HepG2 (cell line): ENCODE measurements around the gene ERLIN1. TPM values are rescaled to one million over a fixed set of nuclear protein-coding genes. Genes with fewer than 3 reads are reported as not detected.

Experiments
- BRCA1 ChIP-seq: sonication (generic); formaldehyde crosslinking; IDR thresholded peaks from 2 replicates; pipeline ENCODE4 v1.4.0; 2020; ENCODE audit warnings: missing genetic modification reagents
- CC2D1A ChIP-seq: sonication (generic); formaldehyde crosslinking; IDR thresholded peaks from 2 replicates; pipeline ENCODE4 v1.8.1; 2023; ENCODE audit warnings: mild to moderate bottlenecking, missing genetic modification reagents
- DNMT3B ChIP-seq: conservative IDR thresholded peaks from 2 replicates; pipeline ENCODE4 v1.6.1; 2016; ENCODE audit warnings: missing biosample characterization, control low read depth
- ELF3 ChIP-seq: IDR thresholded peaks from 2 replicates; pipeline ENCODE4 v1.6.1; 2016; ENCODE audit warnings: missing genetic modification reagents, missing compliant biosample characterization
- EP300 ChIP-seq, 3 experiments: sonication (generic) in 1 of 3; formaldehyde crosslinking in 1 of 3; IDR thresholded peaks; 2 replicates each; pipeline versions ENCODE4 v1.5.1 to v1.6.1; 2011 to 2020; ENCODE audit warnings: low read depth in 2 of 3, low read length in 2 of 3, borderline replicate concordance in 1 of 3, improper control_type of control experiment in 1 of 3, mild to moderate bottlenecking in 1 of 3, missing genetic modification reagents in 1 of 3, moderate library complexity in 1 of 3
- ETV5 ChIP-seq: IDR thresholded peaks from 2 replicates; pipeline ENCODE4 v1.6.1; 2018; ENCODE audit warnings: missing biosample characterization, missing genetic modification reagents, inconsistent platforms, borderline replicate concordance
- HNRNPUL1 ChIP-seq: fragments of 200-400 bp; formaldehyde crosslinking; IDR thresholded peaks from 2 replicates; pipeline ENCODE4 v1.6.1; 2017; ENCODE audit warnings: low read depth, mild to moderate bottlenecking, low read length, moderate library complexity
- PPARG ChIP-seq: conservative IDR thresholded peaks from 2 replicates; pipeline ENCODE4 v1.6.1; 2016; ENCODE audit warnings: missing biosample characterization, missing genetic modification reagents
- PRMT3 ChIP-seq: sonication (generic); formaldehyde crosslinking; IDR thresholded peaks from 2 replicates; pipeline ENCODE4 v1.8.1; 2022; ENCODE audit warnings: low read depth, mild to moderate bottlenecking, moderate library complexity, missing genetic modification reagents, borderline replicate concordance
- RARA ChIP-seq: IDR thresholded peaks from 2 replicates; pipeline ENCODE4 v1.6.1; 2016; ENCODE audit warnings: missing genetic modification reagents, missing compliant biosample characterization
- RORA ChIP-seq: sonication (generic); formaldehyde crosslinking; IDR thresholded peaks from 2 replicates; pipeline ENCODE4 v1.5.0; 2020; ENCODE audit warnings: mild to moderate bottlenecking, missing genetic modification reagents, moderate library complexity
- SNAPC2 ChIP-seq: sonication (generic); formaldehyde crosslinking; IDR thresholded peaks from 2 replicates; pipeline ENCODE4 v1.8.1; 2022; ENCODE audit warnings: mild to moderate bottlenecking, missing genetic modification reagents
- TBX2 ChIP-seq: sonication (generic); formaldehyde crosslinking; IDR thresholded peaks from 2 replicates; pipeline ENCODE4 v1.5.0; 2020; ENCODE audit warnings: missing genetic modification reagents, mild to moderate bottlenecking, borderline replicate concordance
- ZFP1 ChIP-seq: IDR thresholded peaks from 2 replicates; pipeline ENCODE4 v1.6.1; 2016
- ZMYM2 ChIP-seq: sonication (generic); formaldehyde crosslinking; IDR thresholded peaks from 2 replicates; pipeline ENCODE4 v1.8.0; 2022; ENCODE audit warnings: mild to moderate bottlenecking, missing genetic modification reagents
- ZNF296 ChIP-seq: sonication (generic); formaldehyde crosslinking; conservative IDR thresholded peaks from 2 replicates; pipeline ENCODE4 v1.5.0; 2020; ENCODE audit warnings: mild to moderate bottlenecking, missing genetic modification reagents
- ZNF343 ChIP-seq: sonication (generic); formaldehyde crosslinking; IDR thresholded peaks from 2 replicates; pipeline ENCODE4 v1.4.0; 2020; ENCODE audit warnings: mild to moderate bottlenecking, missing genetic modification reagents
- ZNF44 ChIP-seq: sonication (generic); formaldehyde crosslinking; IDR thresholded peaks from 2 replicates; pipeline ENCODE4 v1.5.1; 2020; ENCODE audit warnings: mild to moderate bottlenecking, missing genetic modification reagents
- ZNF572 ChIP-seq: sonication (generic); formaldehyde crosslinking; IDR thresholded peaks from 2 replicates; pipeline ENCODE4 v1.5.1; 2020; ENCODE audit warnings: mild to moderate bottlenecking, missing genetic modification reagents
- ZNF792 ChIP-seq: IDR thresholded peaks from 2 replicates; pipeline ENCODE4 v1.6.1; 2016
- ZNF850 ChIP-seq: sonication (generic); formaldehyde crosslinking; conservative IDR thresholded peaks from 2 replicates; pipeline ENCODE4 v1.9.0; 2021; ENCODE audit warnings: mild to moderate bottlenecking, missing genetic modification reagents
- polyA plus RNA-seq, 8 experiments: library from polyadenylated mRNA; depleted of rRNA in 3 of 8; stranded (reverse) in 7 of 8; unstranded in 1 of 8; fragments of >200 nt; fragmentation: Illumina TruSeq in 4 of 8; extraction: Trizol in 4 of 8; gene quantifications; 2 replicates each; pipeline versions ENCODE4 v1.2.1 to v1.2.3, GENCODE V29; 2011 to 2016; ENCODE audit warnings: low read depth in 4 of 8, missing spikeins in 1 of 8, mixed read lengths in 1 of 8; ENCODE audit not compliant: insufficient read depth in 1 of 8
- total RNA-seq, 5 experiments: library from RNA; depleted of rRNA; stranded (reverse); fragments of >200 nt; fragmentation: Illumina TruSeq; extraction: Trizol; gene quantifications; 2 replicates each; pipeline ENCODE4 v1.2.3, GENCODE V29; 2016; ENCODE audit warnings: low read depth in 1 of 5
- TF ChIP-seq, protein P1 (sequence below): sonication (generic); formaldehyde crosslinking; IDR thresholded peaks from 2 replicates; pipeline ENCODE4 v1.9.0; 2021; ENCODE audit warnings: missing genetic modification reagents, borderline replicate concordance
- TF ChIP-seq, protein P2 (sequence below): sonication (generic); formaldehyde crosslinking; IDR thresholded peaks from 2 replicates; pipeline ENCODE4 v1.4.0; 2020; ENCODE audit warnings: mild to moderate bottlenecking, missing genetic modification reagents
- TF ChIP-seq, protein P3 (sequence below): sonication (generic); formaldehyde crosslinking; IDR thresholded peaks from 2 replicates; pipeline ENCODE4 v1.8.0; 2022; ENCODE audit warnings: missing genetic modification reagents, low read depth, mild to moderate bottlenecking, borderline replicate concordance
- TF ChIP-seq, protein P4 (sequence below): sonication (generic); formaldehyde crosslinking; IDR thresholded peaks from 2 replicates; pipeline ENCODE4 v1.5.0; 2020; ENCODE audit warnings: missing genetic modification reagents
- TF ChIP-seq, protein P5 (sequence below): sonication (generic); formaldehyde crosslinking; IDR thresholded peaks from 2 replicates; pipeline ENCODE4 v1.8.1; 2023; ENCODE audit warnings: missing genetic modification reagents, inconsistent platforms, borderline replicate concordance

ERLIN1 gene
- total and polyA plus RNA-seq, 2 of the 13 experiments (the other 11 are each of a cell fraction or from before 2014, with no cell fraction given): 56.8 to 69.3 TPM

DNA sequence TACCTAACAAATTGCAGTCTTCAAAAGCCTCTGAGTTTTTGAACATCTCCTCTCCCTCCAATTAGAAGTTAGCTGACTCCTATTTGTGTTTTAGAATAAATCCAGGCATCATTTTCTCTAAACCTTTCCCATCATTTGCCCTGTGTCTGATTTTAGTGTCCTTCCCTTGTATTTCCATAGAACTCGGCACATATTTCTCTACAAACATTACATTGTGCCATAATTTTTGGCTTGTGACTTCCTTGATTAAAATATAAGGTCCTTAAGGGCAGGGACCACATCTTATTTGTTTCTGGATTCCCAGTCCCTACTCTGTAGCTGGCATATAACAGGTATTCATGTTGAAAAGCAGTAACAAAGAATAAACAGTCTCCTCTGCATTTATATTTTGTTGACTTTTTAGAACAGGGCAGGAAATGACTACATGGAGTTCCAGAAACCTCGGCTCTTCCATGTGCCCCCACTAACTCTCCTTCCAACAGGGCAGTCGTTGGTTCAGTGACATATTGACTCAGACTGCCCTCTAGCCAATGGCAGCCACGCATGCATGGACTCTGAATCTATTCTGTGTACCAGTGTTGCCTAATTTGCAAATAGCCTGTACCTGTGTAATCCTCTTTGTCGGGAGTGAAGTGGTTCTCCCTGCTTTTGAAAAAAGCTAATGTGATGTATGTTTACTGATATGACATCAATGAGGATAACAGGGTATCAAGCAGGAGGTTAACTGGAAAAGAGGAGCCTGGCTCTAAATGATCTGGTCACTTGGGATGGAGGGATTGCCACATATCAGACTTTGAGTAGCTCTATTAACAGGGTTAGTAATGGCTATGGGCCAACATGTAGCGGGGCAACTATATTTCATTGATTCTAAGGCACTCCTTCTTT is 84.4 kb downstream of the ERLIN1 start (continued):
- TF ChIP-seq, protein P1, sequence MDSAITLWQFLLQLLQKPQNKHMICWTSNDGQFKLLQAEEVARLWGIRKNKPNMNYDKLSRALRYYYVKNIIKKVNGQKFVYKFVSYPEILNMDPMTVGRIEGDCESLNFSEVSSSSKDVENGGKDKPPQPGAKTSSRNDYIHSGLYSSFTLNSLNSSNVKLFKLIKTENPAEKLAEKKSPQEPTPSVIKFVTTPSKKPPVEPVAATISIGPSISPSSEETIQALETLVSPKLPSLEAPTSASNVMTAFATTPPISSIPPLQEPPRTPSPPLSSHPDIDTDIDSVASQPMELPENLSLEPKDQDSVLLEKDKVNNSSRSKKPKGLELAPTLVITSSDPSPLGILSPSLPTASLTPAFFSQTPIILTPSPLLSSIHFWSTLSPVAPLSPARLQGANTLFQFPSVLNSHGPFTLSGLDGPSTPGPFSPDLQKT: no peak
- TF ChIP-seq ZFP1 (peak; percentile 86; the same call in 1 of the 2 replicates), ZNF572 (CRISPR knock-in tag) (no peak), ZNF296 (no peak), HNRNPUL1 (no peak), RARA (peak; percentile 90), EP300 (IDR thresholded peaks at IDR 0.05; ENCODE audit: low read depth in 2 of 2, low read length in 2 of 2) (peak; percentile 94 to 97), EP300 (CRISPR knock-in tag; IDR thresholded peaks at IDR 0.05; ENCODE audit: borderline replicate concordance) (peak; percentile 94), ZNF343 (CRISPR knock-in tag) (peak; percentile 73; the same call in 1 of the 2 replicates), ZNF850 (CRISPR knock-in tag) (peak; percentile 100), CC2D1A (CRISPR knock-in tag) (no peak), PPARG (CRISPR knock-in tag) (peak; percentile 79; the same call in 1 of the 2 replicates), ZNF792 (CRISPR knock-in tag) (peak; percentile 96), ETV5 (peak; percentile 95), PRMT3 (CRISPR knock-in tag) (no peak; the same call in 1 of the 2 replicates), TBX2 (CRISPR knock-in tag) (peak; percentile 98), DNMT3B (CRISPR knock-in tag) (0 out of 2 replicates have a peak, but pooled peaks have one; percentile 25), ZMYM2 (CRISPR knock-in tag) (0 out of 2 replicates have a peak, but pooled peaks have one; percentile 46), SNAPC2 (CRISPR knock-in tag) (0 out of 2 replicates have a peak, but pooled peaks have one; percentile 70), BRCA1 (CRISPR knock-in tag) (peak; percentile 85), ZNF44 (0 out of 2 replicates have a peak, but pooled peaks have one; percentile 35), ELF3 (CRISPR knock-in tag) (peak; percentile 87), RORA (CRISPR knock-in tag) (peak; percentile 61; the same call in 1 of the 2 replicates)
- TF ChIP-seq, protein P2, sequence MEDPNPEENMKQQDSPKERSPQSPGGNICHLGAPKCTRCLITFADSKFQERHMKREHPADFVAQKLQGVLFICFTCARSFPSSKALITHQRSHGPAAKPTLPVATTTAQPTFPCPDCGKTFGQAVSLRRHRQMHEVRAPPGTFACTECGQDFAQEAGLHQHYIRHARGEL: no peak
- TF ChIP-seq, protein P3, sequence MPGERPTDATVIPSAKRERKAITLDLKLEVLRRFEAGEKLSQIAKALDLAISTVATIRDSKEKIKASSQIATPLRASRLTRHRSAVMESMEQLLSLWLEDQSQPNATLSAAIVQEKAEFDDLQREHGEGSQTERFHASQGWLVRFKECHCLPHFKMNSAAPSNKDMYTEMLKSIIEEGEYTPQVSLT (CRISPR knock-in tag): no peak
- TF ChIP-seq, protein P4, sequence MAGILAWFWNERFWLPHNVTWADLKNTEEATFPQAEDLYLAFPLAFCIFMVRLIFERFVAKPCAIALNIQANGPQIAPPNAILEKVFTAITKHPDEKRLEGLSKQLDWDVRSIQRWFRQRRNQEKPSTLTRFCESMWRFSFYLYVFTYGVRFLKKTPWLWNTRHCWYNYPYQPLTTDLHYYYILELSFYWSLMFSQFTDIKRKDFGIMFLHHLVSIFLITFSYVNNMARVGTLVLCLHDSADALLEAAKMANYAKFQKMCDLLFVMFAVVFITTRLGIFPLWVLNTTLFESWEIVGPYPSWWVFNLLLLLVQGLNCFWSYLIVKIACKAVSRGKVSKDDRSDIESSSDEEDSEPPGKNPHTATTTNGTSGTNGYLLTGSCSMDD (CRISPR knock-in tag): no peak
- TF ChIP-seq, protein P5, sequence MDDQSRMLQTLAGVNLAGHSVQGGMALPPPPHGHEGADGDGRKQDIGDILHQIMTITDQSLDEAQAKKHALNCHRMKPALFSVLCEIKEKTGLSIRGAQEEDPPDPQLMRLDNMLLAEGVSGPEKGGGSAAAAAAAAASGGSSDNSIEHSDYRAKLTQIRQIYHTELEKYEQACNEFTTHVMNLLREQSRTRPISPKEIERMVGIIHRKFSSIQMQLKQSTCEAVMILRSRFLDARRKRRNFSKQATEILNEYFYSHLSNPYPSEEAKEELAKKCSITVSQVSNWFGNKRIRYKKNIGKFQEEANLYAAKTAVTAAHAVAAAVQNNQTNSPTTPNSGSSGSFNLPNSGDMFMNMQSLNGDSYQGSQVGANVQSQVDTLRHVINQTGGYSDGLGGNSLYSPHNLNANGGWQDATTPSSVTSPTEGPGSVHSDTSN (CRISPR knock-in tag): no peak
